COLO668 (cell line): Measurements from ENCODE around the gene IGF2BP3.

Experiments
- DNase-seq: peaks from one replicate; lab custom pipeline; 2025; ENCODE audit not compliant: unreplicated experiment; lab: John Stamatoyannopoulos, UW

IGF2BP3 gene

GRCh38 chr7:23272275-23272674, 198.0 kb downstream of the IGF2BP3 start:
- DNase-seq, result no peak

GRCh38 chr7:23268746-23269145, 201.5 kb downstream of the IGF2BP3 start:
- DNase-seq, result no peak

GRCh38 chr7:23268167-23268566, 202.1 kb downstream of the IGF2BP3 start:
- no peak for DNase-seq

- DNase-seq, result no peak
Observed at GRCh38 chr7:23267357-23267756, 202.9 kb downstream of the IGF2BP3 start.

GRCh38 chr7:23266918-23267317, 203.4 kb downstream of the IGF2BP3 start:
- DNase-seq, result no peak

- no peak for DNase-seq
Observed at GRCh38 chr7:23264916-23265458, 205.3 kb downstream of the IGF2BP3 start.

GRCh38 chr7:23261843-23262452, 208.3 kb downstream of the IGF2BP3 start:
- DNase-seq, result peak; percentile 73

- no peak for DNase-seq
Observed at GRCh38 chr7:23260371-23260770, 209.9 kb downstream of the IGF2BP3 start.
